ENCODE data around the gene ROM1.

ROM1 gene

GRCh38 chr11:62652161-62653006 is 39.3 kb downstream of the ROM1 start:
- no peak for DNase-seq

GRCh38 chr11:62654297-62654696 is 41.2 kb downstream of the ROM1 start:
- no peak for DNase-seq

GRCh38 chr11:62656796-62657429 is 43.9 kb downstream of the ROM1 start:
- no peak for DNase-seq

GRCh38 chr11:62664405-62665074 is 51.5 kb downstream of the ROM1 start:
- DNase-seq, result no peak
